Measurements from ENCODE around the gene PYCARD. TPM values are rescaled to one million over a fixed set of nuclear protein-coding genes. Genes with fewer than 3 reads are reported as not detected.

The PYCARD gene
- total and polyA plus RNA-seq, 12 donors, result 1.7 to 26.1 (median 3.3) TPM

- intact Hi-C loops (cut with DNase I), result no loop called here
- no peak for DNase-seq
- 74 to 77% methylated on average over 2 of the region's 2 CpGs for WGBS, 2 donors
Measured at GRCh38 chr16:31168848-31169247, 33.7 kb downstream of the PYCARD start.

GRCh38 chr16:31167315-31167714, 35.2 kb downstream of the PYCARD start:
- H3K4me3 ChIP-seq, result no peak overlapping the region
- no peaks in the 10 kb centered on the region for H3K9me3 ChIP-seq
- peaks cover 0 to 10% (median 0%) of the 10 kb centered on the region in 9 donors for H3K4me1 ChIP-seq
- no peak overlapping the region for H3K27ac ChIP-seq
- ATAC-seq (no peak), DNase-seq (no peak)
- intact Hi-C loops (cut with DNase I), result no loop called here
- H3K36me3 ChIP-seq, result no peaks in the 10 kb centered on the region
- 87 to 94% methylated on average over 8 of the region's 8 CpGs for WGBS, 2 donors
- no peak for TF ChIP-seq CTCF (IDR thresholded peaks at IDR 0.05)
- H3K27me3 ChIP-seq, result no peaks in the 10 kb centered on the region

More at GRCh38 chr16:31168848-31169247, 33.7 kb downstream of the PYCARD start:
- no peak for ATAC-seq
- H3K27ac ChIP-seq, result no peak overlapping the region
- TF ChIP-seq CTCF (IDR thresholded peaks at IDR 0.05), result no peak
- H3K36me3 ChIP-seq, result no peaks in the 10 kb centered on the region
- peaks cover 0 to 10% (median 0%) of the 10 kb centered on the region in 9 donors for H3K4me1 ChIP-seq
- no peak overlapping the region for H3K4me3 ChIP-seq
- no peaks in the 10 kb centered on the region for H3K9me3 ChIP-seq
- no peaks in the 10 kb centered on the region for H3K27me3 ChIP-seq

DNA sequence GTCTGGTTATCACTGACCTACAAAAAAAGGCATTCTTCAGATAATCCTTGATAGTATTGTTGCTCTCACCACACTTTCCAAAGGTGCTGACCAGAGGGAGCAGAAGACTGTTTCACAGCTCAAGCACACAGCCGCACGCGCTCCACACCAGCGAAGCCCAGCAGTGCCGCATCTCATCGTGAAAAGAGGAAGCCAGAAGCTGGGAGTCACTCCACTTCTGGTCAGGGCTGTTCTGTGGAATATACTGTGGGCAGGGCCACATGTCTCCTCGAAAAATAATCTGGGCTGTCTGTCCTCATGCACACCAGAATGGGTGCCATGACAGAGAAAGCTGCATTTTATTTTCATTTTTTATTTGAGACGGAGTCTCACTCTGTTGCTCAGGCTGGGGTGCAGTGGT, 45.4 kb downstream of the PYCARD start:
- 41 to 44% methylated on average over 8 of the region's 8 CpGs for WGBS, 2 donors
- no peak overlapping the region for H3K27ac ChIP-seq
- DNase-seq, result peak in 1 of 2 donors; percentile 34
- intact Hi-C loops (cut with DNase I), result no loop called here
- TF ChIP-seq CTCF (IDR thresholded peaks at IDR 0.05), result no peak
- H3K4me1 ChIP-seq, result peaks cover 0 to 12% (median 0%) of the 10 kb centered on the region in 9 donors
- H3K9me3 ChIP-seq, result no peaks in the 10 kb centered on the region
- no peak overlapping the region for H3K4me3 ChIP-seq
- peaks cover 0 to 5% (median 0%) of the 10 kb centered on the region in 7 donors for H3K27me3 ChIP-seq
- no peaks in the 10 kb centered on the region for H3K36me3 ChIP-seq
- peak in 5 of 8 donors; percentile 46 to 80 (median 50) for ATAC-seq

Other genes with a start within 250 kb of the PYCARD start
- gene SETD1A, start 245.0 kb downstream of the PYCARD start, total RNA-seq, result 10 to 100 TPM in 2 of 10 donors, 1 to 10 TPM in 8; 7.5 to 11.4 (median 9.2) TPM
- gene SETD1A, start 245.0 kb downstream of the PYCARD start, polyA plus RNA-seq, result 10 to 100 TPM in 1 of 2 donors, 1 to 10 TPM in 1; 5.8 to 11.2 TPM
- 10 to 100 TPM in 1 of 10 donors, 1 to 10 TPM in 9; 3.3 to 13.3 (median 5.3) TPM for gene HSD3B7, start 217.6 kb downstream of the PYCARD start, total RNA-seq
- 10 to 100 TPM in 1 of 2 donors, 1 to 10 TPM in 1; 6.8 to 12.2 TPM for gene HSD3B7, start 217.6 kb downstream of the PYCARD start, polyA plus RNA-seq
- gene STX1B, start 192.1 kb downstream of the PYCARD start, total RNA-seq, result 1 to 10 TPM in 6 of 10 donors, under 1 TPM in 4; 0.20 to 2.3 (median 1.1) TPM
- gene STX1B, start 192.1 kb downstream of the PYCARD start, polyA plus RNA-seq, result under 1 TPM; 0.07 to 0.29 TPM
- 10 to 100 TPM; 31.8 to 53.8 (median 38.6) TPM for gene STX4, start 169.2 kb downstream of the PYCARD start, total RNA-seq
- gene STX4, start 169.2 kb downstream of the PYCARD start, polyA plus RNA-seq, result 10 to 100 TPM; 76.9 to 89.2 TPM
- 1 to 10 TPM; 3.6 to 8.2 (median 4.5) TPM for gene ZNF668, start 128.5 kb downstream of the PYCARD start, total RNA-seq
- gene ZNF668, start 128.5 kb downstream of the PYCARD start, polyA plus RNA-seq, result 1 to 10 TPM; 7.2 to 7.6 TPM
- 10 to 100 TPM in 3 of 10 donors, 1 to 10 TPM in 7; 7.5 to 12.0 (median 8.7) TPM for gene ZNF646, start 128.3 kb downstream of the PYCARD start, total RNA-seq
- gene ZNF646, start 128.3 kb downstream of the PYCARD start, polyA plus RNA-seq, result 1 to 10 TPM; 2.7 to 7.6 TPM
- gene PRSS53, start 113.8 kb downstream of the PYCARD start, total RNA-seq, result 1 to 10 TPM in 1 of 10 donors, under 1 TPM in 9; 0.21 to 1.4 (median 0.50) TPM
- 1 to 10 TPM in 1 of 2 donors, under 1 TPM in 1; 0.46 to 2.9 TPM for gene PRSS53, start 113.8 kb downstream of the PYCARD start, polyA plus RNA-seq
- gene VKORC1, start 108.0 kb downstream of the PYCARD start, total RNA-seq, result 10 to 100 TPM; 27.0 to 68.1 (median 31.8) TPM
- 100 to 1,000 TPM in 1 of 2 donors, 10 to 100 TPM in 1; 46.2 to 139 TPM for gene VKORC1, start 108.0 kb downstream of the PYCARD start, polyA plus RNA-seq
- 10 to 100 TPM; 62.8 to 90.9 (median 74.7) TPM for gene BCKDK, start 94.4 kb downstream of the PYCARD start, total RNA-seq
- gene BCKDK, start 94.4 kb downstream of the PYCARD start, polyA plus RNA-seq, result 10 to 100 TPM; 26.1 to 57.2 TPM
- 10 to 100 TPM; 51.9 to 79.9 (median 66.0) TPM for gene KAT8, start 85.1 kb downstream of the PYCARD start, total RNA-seq
- 100 to 1,000 TPM in 1 of 2 donors, 10 to 100 TPM in 1; 56.3 to 107 TPM for gene KAT8, start 85.1 kb downstream of the PYCARD start, polyA plus RNA-seq
- under 1 TPM in 4 of 10 donors, not detected in 6; 0.15 to 0.57 (median 0.25) TPM for gene PRSS8, start 67.0 kb downstream of the PYCARD start, total RNA-seq
- gene PRSS8, start 67.0 kb downstream of the PYCARD start, polyA plus RNA-seq, result under 1 TPM in 1 of 2 donors, not detected in 1; 0.09 TPM
- 1 to 10 TPM in 6 of 10 donors, under 1 TPM in 4; 0.30 to 3.1 (median 1.3) TPM for gene PRSS36, start 52.7 kb downstream of the PYCARD start, total RNA-seq
- gene PRSS36, start 52.7 kb downstream of the PYCARD start, polyA plus RNA-seq, result 1 to 10 TPM; 1.2 to 3.4 TPM
- gene FUS, start 22.6 kb downstream of the PYCARD start, total RNA-seq, result 100 to 1,000 TPM; 127 to 174 (median 140) TPM
- gene FUS, start 22.6 kb downstream of the PYCARD start, polyA plus RNA-seq, result 100 to 1,000 TPM; 116 to 240 TPM
- gene TRIM72, start 11.4 kb upstream of the PYCARD start, total RNA-seq, result 1 to 10 TPM in 6 of 10 donors, under 1 TPM in 4; 0.61 to 4.8 (median 1.2) TPM
- 1 to 10 TPM in 1 of 2 donors, under 1 TPM in 1; 0.51 to 1.2 TPM for gene TRIM72, start 11.4 kb upstream of the PYCARD start, polyA plus RNA-seq
- gene PYDC1, start 14.4 kb upstream of the PYCARD start, total RNA-seq, result not detected
- gene PYDC1, start 14.4 kb upstream of the PYCARD start, polyA plus RNA-seq, result not detected
- gene ITGAM, start 57.2 kb upstream of the PYCARD start, total RNA-seq, result 10 to 100 TPM in 2 of 10 donors, 1 to 10 TPM in 8; 1.2 to 24.1 (median 3.2) TPM
- gene ITGAM, start 57.2 kb upstream of the PYCARD start, polyA plus RNA-seq, result 1 to 10 TPM; 1.8 to 3.4 TPM
- 10 to 100 TPM in 1 of 10 donors, 1 to 10 TPM in 7, under 1 TPM in 2; 0.79 to 18.5 (median 2.2) TPM for gene ITGAX, start 152.4 kb upstream of the PYCARD start, total RNA-seq
- gene ITGAX, start 152.4 kb upstream of the PYCARD start, polyA plus RNA-seq, result 1 to 10 TPM; 1.3 to 1.6 TPM
- gene ITGAD, start 190.6 kb upstream of the PYCARD start, total RNA-seq, result under 1 TPM in 1 of 10 donors, not detected in 9; 0.39 TPM
- gene ITGAD, start 190.6 kb upstream of the PYCARD start, polyA plus RNA-seq, result under 1 TPM in 1 of 2 donors, not detected in 1; 0.01 TPM
- 1,000 to 10,000 TPM in 8 of 10 donors, 100 to 1,000 TPM in 2; 615 to 1,697 (median 1,335) TPM for gene COX6A2, start 225.6 kb upstream of the PYCARD start, total RNA-seq
- gene COX6A2, start 225.6 kb upstream of the PYCARD start, polyA plus RNA-seq, result 1,000 to 10,000 TPM; 1,540 to 9,450 TPM
- gene ZNF843, start 240.0 kb upstream of the PYCARD start, total RNA-seq, result 1 to 10 TPM; 1.9 to 5.4 (median 2.7) TPM
- 1 to 10 TPM in 1 of 2 donors, under 1 TPM in 1; 0.22 to 1.5 TPM for gene ZNF843, start 240.0 kb upstream of the PYCARD start, polyA plus RNA-seq

Data from heart right ventricle (tissue), 16 donors.